Tibial nerve (tissue), 4 donors: Measurements from ENCODE around the gene TJP3. TPM values are rescaled to one million over a fixed set of nuclear protein-coding genes. Genes with fewer than 3 reads are reported as not detected.
A peak's percentile ranks its signal among the peaks of the same experiment; 100 is the strongest.
"Not testable (repeated sequence)": the region's sequence is repeated elsewhere in the genome, so short reads cannot be mapped to it uniquely, and the experiment has no call there.

Experiments used
- DNase-seq, 2 donors: peaks; one replicate each; pipeline ENCODE4 v3.0.0-alpha.2; 2019; ENCODE audit warnings: low spot score in 2 of 2
- H3K27ac ChIP-seq, 4 donors: fragments of 200-600 bp; sonication (generic) in 3 of 4; one replicate each; pipeline ENCODE4 v1.5.1; 2017 to 2019; ENCODE audit warnings: mild to moderate bottlenecking in 1 of 4
- H3K27me3 ChIP-seq, 2 donors: fragments of 200-600 bp; sonication (generic) in 1 of 2; one replicate each; pipeline versions ENCODE4 v1.5.1 to v1.6.0; 2017 to 2019
- H3K36me3 ChIP-seq, 3 donors: fragments of 200-600 bp; sonication (generic); one replicate each; pipeline ENCODE4 v1.5.1; 2018 to 2019
- H3K4me1 ChIP-seq, 4 donors: fragments of 200-600 bp; sonication (generic) in 3 of 4; one replicate each; pipeline ENCODE4 v1.5.1; 2017 to 2019
- H3K4me3 ChIP-seq, 4 donors: fragments of 200-600 bp; sonication (generic) in 3 of 4; one replicate each; pipeline ENCODE4 v1.5.1; 2017 to 2019; ENCODE audit warnings: mild to moderate bottlenecking in 1 of 4, moderate library complexity in 1 of 4
- H3K9me3 ChIP-seq, 4 donors: fragments of 200-600 bp; sonication (generic) in 3 of 4; one replicate each; pipeline ENCODE4 v1.5.1; 2017 to 2019
- CTCF ChIP-seq, 5 experiments: fragments of 200-600 bp in 3 of 5; fragments of 450-650 bp in 2 of 5; sonication (generic) in 3 of 5; IDR thresholded peaks; one replicate each; pipeline ENCODE4 v1.5.1; 2016 to 2019; ENCODE audit warnings: antibody characterized with exemption in 5 of 5, mild to moderate bottlenecking in 3 of 5, moderate library complexity in 2 of 5
- EP300 ChIP-seq, 2 donors: sonication (generic); formaldehyde crosslinking; IDR thresholded peaks; one replicate each; pipeline ENCODE4 v1.6.1; 2017; ENCODE audit warnings: antibody characterized with exemption in 2 of 2, mild to moderate bottlenecking in 1 of 2
- POLR2A ChIP-seq, 2 donors: fragments of 450-650 bp; IDR thresholded peaks; one replicate each; pipeline ENCODE4 v1.6.1; 2017; ENCODE audit warnings: antibody characterized with exemption in 2 of 2, mild to moderate bottlenecking in 2 of 2, moderate library complexity in 2 of 2
- WGBS, 2 donors: methylation state at CpG; one replicate each; pipeline ENCODE4 v1.1.5; 2018; 5-methylcytosine and 5-hydroxymethylcytosine counted together
- total RNA-seq, 4 donors: library from RNA; depleted of rRNA; stranded (reverse); fragments of >200 nt; gene quantifications; one replicate each; pipeline ENCODE4 v1.1.0, GENCODE V29; 2016

TJP3 gene
- total RNA-seq, 4 donors from 2014 or later = 0.21 to 0.90 (median 0.22) TPM; not detected in 1

- peak; percentile 88 to 92 for DNase-seq
- peak within 1 kb of the TSS; percentile 96 to 99 (median 96) for H3K27ac ChIP-seq
- no peaks in the 10 kb centered on the region for H3K9me3 ChIP-seq
- no peaks in the 10 kb centered on the region for H3K27me3 ChIP-seq
- H3K4me1 ChIP-seq = peaks cover 0 to 43% (median 15%) of the 10 kb centered on the region in 4 donors
- TF ChIP-seq CTCF (IDR thresholded peaks at IDR 0.05) = peak; percentile 74 to 90 (median 80)
- TF ChIP-seq EP300 (IDR thresholded peaks at IDR 0.05) = peak in 1 of 2 donors; percentile 92
- peak; percentile 34 to 62 for TF ChIP-seq POLR2A (IDR thresholded peaks at IDR 0.05)
- H3K36me3 ChIP-seq = peaks cover 0 to 52% (median 10%) of the 10 kb centered on the region in 3 donors
- H3K4me3 ChIP-seq = peak within 1 kb of the TSS; percentile 75 to 98 (median 90)
- WGBS, 2 donors = 4 to 6% methylated on average over 37 to 45 of the region's 45 CpGs
These were observed 53.4 kb downstream of the TJP3 start, which contains the start of gene APBA3 for GRCh38 chr19:3761382-3762129. TSS of gene APBA3 (minus strand) at chr19:3761692. CDS start at chr19:3760264, 1,428 bp downstream.

- peaks cover 0 to 53% (median 11%) of the 10 kb centered on the region in 3 donors for H3K36me3 ChIP-seq
- WGBS, 2 donors = 52 to 53% methylated on average over 1 of the region's 1 CpG
- no peak for DNase-seq
- peak overlapping the region; percentile 96 to 99 (median 96) for H3K27ac ChIP-seq
- TF ChIP-seq EP300 (IDR thresholded peaks at IDR 0.05) = no peak
- no peak for TF ChIP-seq CTCF (IDR thresholded peaks at IDR 0.05)
- no peak for TF ChIP-seq POLR2A (IDR thresholded peaks at IDR 0.05)
- H3K27me3 ChIP-seq = no peaks in the 10 kb centered on the region
- H3K4me1 ChIP-seq = peaks cover 0 to 43% (median 15%) of the 10 kb centered on the region in 4 donors
- peak overlapping the region in 2 of 4 donors; percentile 93 to 98 for H3K4me3 ChIP-seq
- H3K9me3 ChIP-seq = no peaks in the 10 kb centered on the region
These were observed 53.9 kb downstream of the TJP3 start for GRCh38 chr19:3762130-3762473.

GRCh38 chr19:3762501-3763459, 54.6 kb downstream of the TJP3 start, which contains the start of gene MRPL54:
TSS of gene MRPL54 (plus strand) at chr19:3762682. CDS start at chr19:3762701, 19 bp downstream.
- peak; percentile 96 to 97 for DNase-seq
- Histone ChIP-seq H3K27ac (peak within 1 kb of the TSS; percentile 96 to 99 (median 96)), H3K36me3 (peaks cover 0 to 53% (median 14%) of the 10 kb centered on the region in 3 donors), H3K4me1 (peaks cover 0 to 43% (median 15%) of the 10 kb centered on the region in 4 donors), H3K9me3 (no peaks in the 10 kb centered on the region), H3K4me3 (peak within 1 kb of the TSS; percentile 75 to 98 (median 90)), H3K27me3 (no peaks in the 10 kb centered on the region)
- WGBS, 2 donors = 3% methylated on average over 46 to 47 of the region's 47 CpGs
- TF ChIP-seq EP300 (IDR thresholded peaks at IDR 0.05) = peak; percentile 78 to 97
- TF ChIP-seq POLR2A (IDR thresholded peaks at IDR 0.05) = peak; percentile 8 to 84
- TF ChIP-seq CTCF (IDR thresholded peaks at IDR 0.05) = peak in 2 of 5 experiments; percentile 16 to 57

GRCh38 chr19:3765121-3765520, 56.9 kb downstream of the TJP3 start:
- no peaks in the 10 kb centered on the region for H3K9me3 ChIP-seq
- H3K4me3 ChIP-seq = no peak overlapping the region
- H3K27me3 ChIP-seq = no peaks in the 10 kb centered on the region
- peaks cover 0 to 53% (median 14%) of the 10 kb centered on the region in 3 donors for H3K36me3 ChIP-seq
- TF ChIP-seq CTCF (IDR thresholded peaks at IDR 0.05) (no peak), EP300 (IDR thresholded peaks at IDR 0.05) (no peak), POLR2A (IDR thresholded peaks at IDR 0.05) (no peak)
- no peak overlapping the region for H3K27ac ChIP-seq
- 85 to 86% methylated on average over 12 of the region's 12 CpGs for WGBS, 2 donors
- no peak for DNase-seq
- H3K4me1 ChIP-seq = peaks cover 0 to 27% (median 7%) of the 10 kb centered on the region in 4 donors

GRCh38 chr19:3765757-3766156, 57.6 kb downstream of the TJP3 start:
- H3K4me1 ChIP-seq = peaks cover 0 to 21% (median 4%) of the 10 kb centered on the region in 4 donors

More at GRCh38 chr19:3765757-3766156, 57.6 kb downstream of the TJP3 start:
- peaks cover 0 to 56% (median 14%) of the 10 kb centered on the region in 3 donors for H3K36me3 ChIP-seq
- not testable (repeated sequence) for DNase-seq, H3K27ac ChIP-seq, H3K4me3 ChIP-seq, H3K27me3 ChIP-seq, H3K9me3 ChIP-seq
- WGBS, 2 donors = 83% methylated on average over 5 of the region's 5 CpGs
